GM20000 (cell line): ENCODE measurements around the gene C1orf35.

ENCODE experiments used
- DNase-seq: peaks from one replicate; pipeline ENCODE4 v3.0.0; 2012; ENCODE audit warnings: low spot score
- CTCF ChIP-seq: IDR thresholded peaks from 2 replicates; pipeline ENCODE4 v1.5.1; 2012; ENCODE audit warnings: mild to moderate bottlenecking, control low read depth; ENCODE audit errors: extremely low read depth, missing control alignments

The C1orf35 gene

GRCh38 chr1:228070851-228071250 lies 32.3 kb downstream of the C1orf35 start:
- no peak for TF ChIP-seq CTCF

GRCh38 chr1:228070173-228070572 lies 33.0 kb downstream of the C1orf35 start:
- DNase-seq, result no peak
- TF ChIP-seq CTCF, result no peak

More at GRCh38 chr1:228070851-228071250, 32.3 kb downstream of the C1orf35 start:
- DNase-seq, result no peak

- TF ChIP-seq CTCF, result no peak
These were observed 34.8 kb downstream of the C1orf35 start for GRCh38 chr1:228068359-228068758.

GRCh38 chr1:228066891-228067654 lies 36.1 kb downstream of the C1orf35 start:
- TF ChIP-seq CTCF, result no peak
- DNase-seq, result no peak

More at GRCh38 chr1:228068359-228068758, 34.8 kb downstream of the C1orf35 start:
- no peak for DNase-seq

- DNase-seq, result no peak
- no peak for TF ChIP-seq CTCF
These were observed 36.7 kb downstream of the C1orf35 start for GRCh38 chr1:228066416-228066815.

GRCh38 chr1:228065543-228066347 lies 37.4 kb downstream of the C1orf35 start:
- no peak for TF ChIP-seq CTCF
- no peak for DNase-seq
